GDM1 (cell line): Measurements from ENCODE around the gene DLGAP4.
"Not testable (repeated sequence)": the region's sequence is repeated elsewhere in the genome, so short reads cannot be mapped to it uniquely, and the experiment has no call there.

Source experiments
- DNase-seq: peaks from one replicate; lab custom pipeline; 2025; lab: John Stamatoyannopoulos, UW

Gene DLGAP4

GRCh38 chr20:36564078-36564725, 258.1 kb downstream of the DLGAP4 start:
- not testable (repeated sequence) for DNase-seq

GRCh38 chr20:36564726-36565121, 258.6 kb downstream of the DLGAP4 start:
- not testable (repeated sequence) for DNase-seq

GRCh38 chr20:36565520-36565919, 259.4 kb downstream of the DLGAP4 start:
- DNase-seq, result no peak

GRCh38 chr20:36569847-36570429, 263.8 kb downstream of the DLGAP4 start:
- no peak for DNase-seq

GRCh38 chr20:36571564-36572504, 265.7 kb downstream of the DLGAP4 start:
- no peak for DNase-seq

- no peak for DNase-seq
These were observed 266.6 kb downstream of the DLGAP4 start for GRCh38 chr20:36572701-36573102.

- DNase-seq, result peak; percentile 90
These were observed 267.1 kb downstream of the DLGAP4 start, which contains the start of gene TGIF2 for GRCh38 chr20:36573103-36573797. Gene TGIF2 (plus strand): TSS chr20:36573597. CDS start chr20:36578775, 5,178 bp downstream.

GRCh38 chr20:36573798-36574365, 267.7 kb downstream of the DLGAP4 start:
- peak; percentile 46 for DNase-seq

- DNase-seq, result no peak
These were observed 268.4 kb downstream of the DLGAP4 start for GRCh38 chr20:36574366-36575135.

GRCh38 chr20:36576081-36576445, 269.9 kb downstream of the DLGAP4 start:
- DNase-seq, result no peak
